Astrocyte (in vitro differentiated cells and primary cell): ENCODE data around the gene ISL1. TPM values are rescaled to one million over a fixed set of nuclear protein-coding genes. Genes with fewer than 3 reads are reported as not detected.

Experiments used
- DNase-seq: peaks from one replicate; pipeline ENCODE4 v3.0.0-alpha.2; 2010; ENCODE audit warnings: low read depth
- FAIRE-seq: peaks from 2 replicates; lab custom pipeline; 2011; peaks lifted over from hg19 to GRCh38; lab: Jason Lieb, UNC
- H2AFZ ChIP-seq: 2 replicates; pipeline ENCODE4 v1.6.0; 2012; ENCODE audit warnings: low read depth, low read length, inconsistent platforms
- H3K27ac ChIP-seq: 2 replicates; pipeline ENCODE4 v1.5.1; 2011; ENCODE audit warnings: low read depth, low read length, inconsistent platforms
- H3K27me3 ChIP-seq: 2 replicates; pipeline ENCODE4 v1.6.0; 2011; ENCODE audit warnings: low read length, inconsistent platforms; ENCODE audit not compliant: insufficient read depth
- H3K36me3 ChIP-seq: 2 replicates; pipeline ENCODE4 v1.5.1; 2011; ENCODE audit warnings: low read length, inconsistent platforms; ENCODE audit not compliant: insufficient read depth
- H3K4me1 ChIP-seq: 2 replicates; pipeline ENCODE4 v1.5.1; 2011; ENCODE audit warnings: low read length, inconsistent platforms; ENCODE audit not compliant: insufficient read depth
- H3K4me2 ChIP-seq: 2 replicates; pipeline ENCODE4 v1.6.0; 2012; ENCODE audit warnings: low read length, inconsistent platforms
- H3K4me3 ChIP-seq: 2 replicates; pipeline ENCODE4 v1.5.1; 2011; ENCODE audit warnings: low read depth, mild to moderate bottlenecking, low read length, inconsistent platforms; ENCODE audit not compliant: insufficient read depth
- H3K79me2 ChIP-seq: 2 replicates; pipeline ENCODE4 v1.6.0; 2012; ENCODE audit warnings: mild to moderate bottlenecking, low read length, inconsistent platforms; ENCODE audit not compliant: insufficient read depth
- H3K9ac ChIP-seq: 2 replicates; pipeline ENCODE4 v1.6.0; 2012; ENCODE audit warnings: mild to moderate bottlenecking, low read length, inconsistent platforms
- H3K9me3 ChIP-seq: 2 replicates; pipeline ENCODE4 v1.5.1; 2012; ENCODE audit warnings: low read depth, mild to moderate bottlenecking, low read length, inconsistent platforms; ENCODE audit not compliant: insufficient read depth
- H4K20me1 ChIP-seq: 2 replicates; pipeline ENCODE4 v1.6.0; 2012; ENCODE audit warnings: low read length, inconsistent platforms; ENCODE audit not compliant: insufficient read depth
- H3K27ac Mint-ChIP-seq: one replicate; pipeline ENCODE4 v1.8.0; 2021; ENCODE audit warnings: mild to moderate bottlenecking, mixed read lengths; ENCODE audit not compliant: unreplicated experiment
- H3K27me3 Mint-ChIP-seq: one replicate; pipeline ENCODE4 v1.8.0; 2021; ENCODE audit warnings: low read depth, mixed read lengths; ENCODE audit not compliant: unreplicated experiment
- H3K36me3 Mint-ChIP-seq: one replicate; pipeline ENCODE4 v1.8.0; 2021; ENCODE audit warnings: low read depth, mixed read lengths; ENCODE audit not compliant: unreplicated experiment
- H3K4me1 Mint-ChIP-seq: one replicate; pipeline ENCODE4 v1.8.0; 2021; ENCODE audit warnings: low read depth, mixed read lengths; ENCODE audit not compliant: unreplicated experiment
- H3K4me3 Mint-ChIP-seq: one replicate; pipeline ENCODE4 v1.8.0; 2021; ENCODE audit warnings: mild to moderate bottlenecking, moderate library complexity, mixed read lengths; ENCODE audit not compliant: unreplicated experiment
- H3K9me3 Mint-ChIP-seq: one replicate; pipeline ENCODE4 v1.8.0; 2021; ENCODE audit warnings: mild to moderate bottlenecking, mixed read lengths; ENCODE audit not compliant: unreplicated experiment
- EZH2 ChIP-seq: IDR thresholded peaks from 2 replicates; pipeline ENCODE4 v1.6.1; 2012; ENCODE audit warnings: mild to moderate bottlenecking, low read length, inconsistent platforms; ENCODE audit not compliant: insufficient read depth
- total RNA-seq: library from RNA; stranded (reverse); gene quantifications from 2 replicates; pipeline ENCODE4 v1.2.1, GENCODE V29; 2021
- TF ChIP-seq, protein P1 (sequence below): IDR thresholded peaks from 2 replicates; pipeline ENCODE4 v1.5.1; 2011; ENCODE audit warnings: low read depth, mild to moderate bottlenecking, inconsistent platforms, low read length, moderate library complexity; ENCODE audit not compliant: insufficient read depth

Gene ISL1
- total RNA-seq, 1 donor from 2014 or later = 5.4 TPM

DNA sequence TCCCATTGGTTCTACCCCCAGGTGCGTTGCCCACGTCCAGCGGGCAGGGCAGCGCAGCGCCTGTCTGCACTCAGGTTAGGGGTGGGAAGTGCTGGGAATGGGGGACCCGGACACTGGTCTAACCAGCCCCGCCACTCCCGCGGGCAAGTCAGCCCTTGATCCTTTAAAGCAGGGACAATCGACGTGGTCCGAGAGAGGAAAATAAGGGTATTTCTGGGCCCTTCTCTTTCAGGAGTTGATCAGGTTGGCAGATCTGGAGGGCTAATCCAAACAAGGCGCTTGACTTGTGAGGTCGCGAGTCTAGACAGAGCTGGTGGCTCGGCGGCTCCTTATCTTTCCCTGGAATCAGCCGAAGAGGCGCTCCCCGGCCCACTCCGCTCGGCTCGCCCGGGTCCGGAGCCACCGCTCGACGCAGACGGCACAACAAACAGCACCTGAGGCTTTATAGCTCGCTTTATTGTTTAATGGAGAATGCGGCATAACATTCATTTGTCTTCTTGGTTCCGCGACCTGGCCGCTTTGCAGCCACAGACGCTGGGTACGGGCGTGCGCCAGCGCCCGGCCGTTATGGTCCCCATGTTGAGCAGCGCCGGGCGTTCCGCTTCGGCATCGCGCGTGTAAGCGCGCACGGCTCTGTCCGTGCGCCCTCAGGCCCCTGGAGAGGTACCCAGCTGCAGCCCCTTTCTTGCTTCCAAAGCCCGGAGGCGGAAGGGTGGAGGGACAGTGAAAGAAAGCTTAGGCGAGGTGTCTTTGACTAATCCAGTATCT is 15.8 kb downstream of the ISL1 start:
- H3K9ac ChIP-seq = no peak overlapping the region
- no peaks in the 10 kb centered on the region for H3K36me3 Mint-ChIP-seq
- no peak overlapping the region for H3K4me2 ChIP-seq
- peaks cover 6% of the 10 kb centered on the region for H3K4me1 Mint-ChIP-seq
- no peaks in the 10 kb centered on the region for H3K79me2 ChIP-seq
- H3K27ac ChIP-seq = no peak overlapping the region
- H3K9me3 ChIP-seq = no peaks in the 10 kb centered on the region
- no peak overlapping the region for H3K4me3 ChIP-seq
- no peaks in the 10 kb centered on the region for H3K4me1 ChIP-seq
- DNase-seq (no peak), FAIRE-seq (no peak)
- TF ChIP-seq, protein P1, sequence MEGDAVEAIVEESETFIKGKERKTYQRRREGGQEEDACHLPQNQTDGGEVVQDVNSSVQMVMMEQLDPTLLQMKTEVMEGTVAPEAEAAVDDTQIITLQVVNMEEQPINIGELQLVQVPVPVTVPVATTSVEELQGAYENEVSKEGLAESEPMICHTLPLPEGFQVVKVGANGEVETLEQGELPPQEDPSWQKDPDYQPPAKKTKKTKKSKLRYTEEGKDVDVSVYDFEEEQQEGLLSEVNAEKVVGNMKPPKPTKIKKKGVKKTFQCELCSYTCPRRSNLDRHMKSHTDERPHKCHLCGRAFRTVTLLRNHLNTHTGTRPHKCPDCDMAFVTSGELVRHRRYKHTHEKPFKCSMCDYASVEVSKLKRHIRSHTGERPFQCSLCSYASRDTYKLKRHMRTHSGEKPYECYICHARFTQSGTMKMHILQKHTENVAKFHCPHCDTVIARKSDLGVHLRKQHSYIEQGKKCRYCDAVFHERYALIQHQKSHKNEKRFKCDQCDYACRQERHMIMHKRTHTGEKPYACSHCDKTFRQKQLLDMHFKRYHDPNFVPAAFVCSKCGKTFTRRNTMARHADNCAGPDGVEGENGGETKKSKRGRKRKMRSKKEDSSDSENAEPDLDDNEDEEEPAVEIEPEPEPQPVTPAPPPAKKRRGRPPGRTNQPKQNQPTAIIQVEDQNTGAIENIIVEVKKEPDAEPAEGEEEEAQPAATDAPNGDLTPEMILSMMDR = no peak
- TF ChIP-seq EZH2 = no peak
- H3K27me3 Mint-ChIP-seq = peaks cover 65% of the 10 kb centered on the region
- peak overlapping the region; percentile 34 for H3K27ac Mint-ChIP-seq
- H2AFZ ChIP-seq = no peak overlapping the region
- H4K20me1 ChIP-seq = no peaks in the 10 kb centered on the region
- peak overlapping the region; percentile 74 for H3K4me3 Mint-ChIP-seq
- H3K27me3 ChIP-seq = peaks cover 38% of the 10 kb centered on the region
- H3K9me3 Mint-ChIP-seq = no peaks in the 10 kb centered on the region
- H3K36me3 ChIP-seq = no peaks in the 10 kb centered on the region

GRCh38 chr5:51399643-51400006 is 16.4 kb downstream of the ISL1 start:
- peaks cover 35% of the 10 kb centered on the region for H3K27me3 ChIP-seq
- no peak for DNase-seq
- H3K9ac ChIP-seq = no peak overlapping the region
- H3K79me2 ChIP-seq = no peaks in the 10 kb centered on the region
- no peak overlapping the region for H3K4me3 ChIP-seq
- no peaks in the 10 kb centered on the region for H3K9me3 ChIP-seq
- Mint-ChIP-seq H3K27me3 (peaks cover 60% of the 10 kb centered on the region), H3K9me3 (no peaks in the 10 kb centered on the region), H3K36me3 (no peaks in the 10 kb centered on the region), H3K4me3 (peak overlapping the region; percentile 74), H3K27ac (no peak overlapping the region), H3K4me1 (peaks cover 9% of the 10 kb centered on the region)
- no peak overlapping the region for H2AFZ ChIP-seq
- H3K4me1 ChIP-seq = no peaks in the 10 kb centered on the region
- H4K20me1 ChIP-seq = no peaks in the 10 kb centered on the region
- no peak for FAIRE-seq
- no peak for TF ChIP-seq EZH2
- TF ChIP-seq, protein P1 = no peak
- H3K36me3 ChIP-seq = no peaks in the 10 kb centered on the region
- no peak overlapping the region for H3K27ac ChIP-seq
- H3K4me2 ChIP-seq = no peak overlapping the region

DNA sequence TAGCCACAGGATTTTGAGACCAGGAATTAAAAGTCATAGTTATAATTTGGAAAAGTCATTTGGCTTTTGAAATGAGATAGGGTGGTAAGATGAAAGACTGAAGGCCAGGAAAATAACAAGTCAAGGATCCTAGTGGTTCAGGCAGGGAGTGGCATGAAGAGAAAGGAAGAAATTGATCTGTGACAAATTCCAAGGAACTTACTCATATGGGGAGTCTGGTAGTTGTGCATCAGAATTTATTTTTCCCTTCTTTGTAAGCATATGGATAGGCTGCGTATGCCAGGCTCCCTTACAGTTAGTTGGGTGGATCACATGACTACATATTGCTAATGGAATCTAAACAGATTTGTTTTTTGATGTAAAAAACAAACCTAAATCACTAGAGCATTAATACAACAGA is 21.0 kb downstream of the ISL1 start:
- Mint-ChIP-seq H3K9me3 (no peaks in the 10 kb centered on the region), H3K4me1 (peaks cover 9% of the 10 kb centered on the region), H3K36me3 (no peaks in the 10 kb centered on the region), H3K27ac (no peak overlapping the region), H3K4me3 (no peak overlapping the region), H3K27me3 (peaks cover 20% of the 10 kb centered on the region)
- H3K9me3 ChIP-seq = no peaks in the 10 kb centered on the region
- DNase-seq = no peak
- H3K79me2 ChIP-seq = no peaks in the 10 kb centered on the region
- H3K36me3 ChIP-seq = no peaks in the 10 kb centered on the region
- no peak overlapping the region for H3K9ac ChIP-seq
- H3K27me3 ChIP-seq = peaks cover 12% of the 10 kb centered on the region
- H2AFZ ChIP-seq = no peak overlapping the region
- no peak overlapping the region for H3K27ac ChIP-seq
- no peak for FAIRE-seq
- no peaks in the 10 kb centered on the region for H3K4me1 ChIP-seq
- no peak overlapping the region for H3K4me2 ChIP-seq
- no peak overlapping the region for H3K4me3 ChIP-seq
- no peak for TF ChIP-seq EZH2
- TF ChIP-seq, protein P1 = no peak
- H4K20me1 ChIP-seq = no peaks in the 10 kb centered on the region
